K562 (cell line): ENCODE results near the gene INHBE.

Experiments used
- EHMT2 ChIP-seq: fragments of 450-650 bp; IDR thresholded peaks from 2 replicates; pipeline ENCODE4 v1.6.1; 2018; ENCODE audit warnings: antibody characterized with exemption
- EP300 ChIP-seq: IDR thresholded peaks from 2 replicates; pipeline ENCODE4 v1.6.1; 2012; ENCODE audit warnings: low read length, improper control_type of control experiment
- REST ChIP-seq, 2 experiments: fragments of 450-650 bp; formaldehyde crosslinking in 1 of 2; IDR thresholded peaks; 2 replicates each; pipeline versions ENCODE4 v1.4.0 to v1.6.1; 2014 to 2020; ENCODE audit warnings: mild to moderate bottlenecking in 2 of 2, borderline replicate concordance in 1 of 2, low read depth in 1 of 2
- RREB1 ChIP-seq: fragments of 250-450 bp; sonication (Bioruptor Pico); IDR thresholded peaks from 2 replicates; pipeline ENCODE4 v1.4.0; 2020
- STAT6 ChIP-seq: sonication (generic); formaldehyde crosslinking; IDR thresholded peaks from 2 replicates; pipeline ENCODE4 v1.8.1; 2023; ENCODE audit warnings: mild to moderate bottlenecking, missing genetic modification reagents
- TAF9B ChIP-seq: fragments of 450-650 bp; IDR thresholded peaks from 2 replicates; pipeline ENCODE4 v1.6.1; 2018; ENCODE audit warnings: mild to moderate bottlenecking; ENCODE audit not compliant: partially characterized antibody
- U2AF2 ChIP-seq: fragments of 200-400 bp; formaldehyde crosslinking; optimal IDR thresholded peaks from 2 replicates; pipeline ENCODE3; 2017; ENCODE audit warnings: low read depth, mild to moderate bottlenecking, low read length

- TF ChIP-seq U2AF2, result no peak
- no peak for TF ChIP-seq TAF9B
- TF ChIP-seq STAT6 (CRISPR knock-in tag), result no peak
- no peak for TF ChIP-seq EP300
- no peak for TF ChIP-seq RREB1 (CRISPR knock-in tag)
- no peak for TF ChIP-seq REST (IDR thresholded peaks at IDR 0.05; ENCODE audit: borderline replicate concordance)
- TF ChIP-seq REST (CRISPR knock-in tag; IDR thresholded peaks at IDR 0.05; ENCODE audit: low read depth), result no peak
- no peak for TF ChIP-seq EHMT2
Observed at GRCh38 chr12:57498571-57498970, 43.5 kb downstream of the INHBE start.
